ENCODE data around the gene CRTC3.

CRTC3 gene

GRCh38 chr15:90647326-90647725 is 117.6 kb downstream of the CRTC3 start:
- TF ChIP-seq FOXK2 (IDR thresholded peaks at IDR 0.05): no peak
- TF ChIP-seq SUZ12 (IDR thresholded peaks at IDR 0.05): no peak
- TF ChIP-seq LEF1 (IDR thresholded peaks at IDR 0.05; ENCODE audit: borderline replicate concordance): no peak
- no peak for TF ChIP-seq TARDBP (IDR thresholded peaks at IDR 0.05)
- no peak for DNase-seq (ENCODE audit: extremely low spot score)
- ChIA-PET POLR2A (interaction anchor here (1.3 kb wide), 1 partner anchor 70 kb away, joined by 5 read pairs; the partner anchor contains the start of gene BLM), CTCF (interaction anchor here (0.5 to 1.2 kb wide), 12 partner anchors 8 to 288 kb away, joined by 3 to 14 read pairs (median 4); partner anchors contain the start of genes HDDC3 and UNC45A)

GRCh38 chr15:90648137-90649070 is 118.7 kb downstream of the CRTC3 start:
- CTCF ChIA-PET: interaction anchor here (0.5 to 1.2 kb wide), 15 partner anchors 9 to 367 kb away, joined by 3 to 14 read pairs (median 4); partner anchors contain the start of genes HDDC3 and UNC45A
- POLR2A ChIA-PET: interaction anchor here (1.3 kb wide), 1 partner anchor 69 kb away, joined by 5 read pairs; the partner anchor contains the start of gene BLM
- TF ChIP-seq SUZ12 (IDR thresholded peaks at IDR 0.05) (no peak), NFRKB (IDR thresholded peaks at IDR 0.05) (no peak), CTBP1 (IDR thresholded peaks at IDR 0.05; ENCODE audit: borderline replicate concordance) (no peak), HDGF (IDR thresholded peaks at IDR 0.05; ENCODE audit: borderline replicate concordance) (no peak), FOXK2 (IDR thresholded peaks at IDR 0.05) (no peak), ELF4 (IDR thresholded peaks at IDR 0.05) (no peak), ARNT (IDR thresholded peaks at IDR 0.05) (no peak), TARDBP (IDR thresholded peaks at IDR 0.05) (no peak), PKNOX1 (IDR thresholded peaks at IDR 0.05) (no peak), FOXA1 (IDR thresholded peaks at IDR 0.05) (no peak), FOXM1 (IDR thresholded peaks at IDR 0.05; ENCODE audit: borderline replicate concordance) (no peak), SP1 (IDR thresholded peaks at IDR 0.05) (no peak), L3MBTL2 (conservative IDR thresholded peaks at IDR 0.05) (no peak), BHLHE40 (IDR thresholded peaks at IDR 0.05; ENCODE audit: borderline replicate concordance) (no peak)
- peak; percentile 79 for DNase-seq (ENCODE audit: extremely low spot score)

- TF ChIP-seq LEF1 (IDR thresholded peaks at IDR 0.05; ENCODE audit: borderline replicate concordance) (no peak), HDGF (IDR thresholded peaks at IDR 0.05; ENCODE audit: borderline replicate concordance) (no peak), FOXA1 (IDR thresholded peaks at IDR 0.05) (no peak), FOXK2 (IDR thresholded peaks at IDR 0.05) (no peak), ZNF384 (IDR thresholded peaks at IDR 0.05) (no peak), L3MBTL2 (conservative IDR thresholded peaks at IDR 0.05) (no peak), SUZ12 (IDR thresholded peaks at IDR 0.05) (no peak), PKNOX1 (IDR thresholded peaks at IDR 0.05) (no peak), ELF4 (IDR thresholded peaks at IDR 0.05) (no peak), NFRKB (IDR thresholded peaks at IDR 0.05) (no peak), CTBP1 (IDR thresholded peaks at IDR 0.05; ENCODE audit: borderline replicate concordance) (no peak), FOXM1 (IDR thresholded peaks at IDR 0.05; ENCODE audit: borderline replicate concordance) (no peak), BHLHE40 (IDR thresholded peaks at IDR 0.05; ENCODE audit: borderline replicate concordance) (no peak), SP1 (IDR thresholded peaks at IDR 0.05) (no peak), ARNT (IDR thresholded peaks at IDR 0.05) (no peak), TARDBP (IDR thresholded peaks at IDR 0.05) (no peak)
- POLR2A ChIA-PET: no interaction called here
- CTCF ChIA-PET: interaction anchor here (0.5 to 1.0 kb wide), 2 partner anchors 52 to 236 kb away, joined by 4 to 5 read pairs; no protein-coding TSS in a partner anchor
- no peak for DNase-seq (ENCODE audit: extremely low spot score)
These were observed 120.6 kb downstream of the CRTC3 start for GRCh38 chr15:90650117-90650955.

GRCh38 chr15:90650956-90651689 is 121.4 kb downstream of the CRTC3 start:
- CTCF ChIA-PET: no interaction called here
- POLR2A ChIA-PET: no interaction called here
- TF ChIP-seq PKNOX1 (IDR thresholded peaks at IDR 0.05) (no peak), BHLHE40 (IDR thresholded peaks at IDR 0.05; ENCODE audit: borderline replicate concordance) (no peak), TARDBP (IDR thresholded peaks at IDR 0.05) (no peak), SP1 (IDR thresholded peaks at IDR 0.05) (no peak), ELF4 (IDR thresholded peaks at IDR 0.05) (no peak), HDGF (IDR thresholded peaks at IDR 0.05; ENCODE audit: borderline replicate concordance) (no peak), FOXM1 (IDR thresholded peaks at IDR 0.05; ENCODE audit: borderline replicate concordance) (no peak), LEF1 (IDR thresholded peaks at IDR 0.05; ENCODE audit: borderline replicate concordance) (no peak), ZNF384 (IDR thresholded peaks at IDR 0.05) (no peak), CTBP1 (IDR thresholded peaks at IDR 0.05; ENCODE audit: borderline replicate concordance) (no peak), FOXA1 (IDR thresholded peaks at IDR 0.05) (no peak), L3MBTL2 (conservative IDR thresholded peaks at IDR 0.05) (no peak), NFRKB (IDR thresholded peaks at IDR 0.05) (no peak), FOXK2 (IDR thresholded peaks at IDR 0.05) (no peak), SUZ12 (IDR thresholded peaks at IDR 0.05) (no peak), ARNT (IDR thresholded peaks at IDR 0.05) (no peak)
- DNase-seq (ENCODE audit: extremely low spot score): no peak
